ENCODE measurements around the gene CDKAL1. TPM values are rescaled to one million over a fixed set of nuclear protein-coding genes. Genes with fewer than 3 reads are reported as not detected.
A peak's percentile ranks its signal among the peaks of the same experiment; 100 is the strongest.

CDKAL1 gene
- total and polyA plus RNA-seq, 2 of the 8 experiments (the other 6 are each of a cell fraction or from before 2014, with no cell fraction given), result 8.4 to 24.6 TPM

- TF ChIP-seq NRF1 (IDR thresholded peaks at IDR 0.05; ENCODE audit: low read depth, low read length), result peak; percentile 75
- no peak for TF ChIP-seq TCF12 (IDR thresholded peaks at IDR 0.05; ENCODE audit: low read depth, low read length)
- no peak for TF ChIP-seq SRF (IDR thresholded peaks at IDR 0.05; ENCODE audit: low read depth, low read length)
- TF ChIP-seq GTF2F1 (IDR thresholded peaks at IDR 0.05; ENCODE audit: borderline replicate concordance, low read depth, low read length), result no peak
- peak; percentile 40; the same call in 1 of the 2 replicates for TF ChIP-seq SP1 (IDR thresholded peaks at IDR 0.05; ENCODE audit: low read depth, low read length)
- no peak for TF ChIP-seq FOSL1 (IDR thresholded peaks at IDR 0.05; ENCODE audit: insufficient read depth, low read depth, low read length)
- TF ChIP-seq KDM1A (IDR thresholded peaks at IDR 0.05; ENCODE audit: borderline replicate concordance, low read length), result no peak
- no peak for TF ChIP-seq EGR1 (IDR thresholded peaks at IDR 0.05; ENCODE audit: borderline replicate concordance, low read depth, low read length)
- TF ChIP-seq SUZ12 (IDR thresholded peaks at IDR 0.05; ENCODE audit: low read length), result no peak
- TF ChIP-seq, protein P1, sequence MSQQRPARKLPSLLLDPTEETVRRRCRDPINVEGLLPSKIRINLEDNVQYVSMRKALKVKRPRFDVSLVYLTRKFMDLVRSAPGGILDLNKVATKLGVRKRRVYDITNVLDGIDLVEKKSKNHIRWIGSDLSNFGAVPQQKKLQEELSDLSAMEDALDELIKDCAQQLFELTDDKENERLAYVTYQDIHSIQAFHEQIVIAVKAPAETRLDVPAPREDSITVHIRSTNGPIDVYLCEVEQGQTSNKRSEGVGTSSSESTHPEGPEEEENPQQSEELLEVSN (IDR thresholded peaks at IDR 0.05), result 0 out of 2 replicates have a peak, but pooled peaks have one; percentile 40
- TF ChIP-seq POLR2A (IDR thresholded peaks at IDR 0.05; ENCODE audit: control extremely low read depth in 1 of 2, low read depth in 2 of 2, low read length in 2 of 2), result peak; percentile 75 to 96
- no peak for TF ChIP-seq SP2 (IDR thresholded peaks at IDR 0.05; ENCODE audit: low read length)
- TF ChIP-seq RBBP5 (IDR thresholded peaks at IDR 0.05; ENCODE audit: borderline replicate concordance, low read depth, low read length), result peak; percentile 69
- no peak for TF ChIP-seq EZH2 (IDR thresholded peaks at IDR 0.05; ENCODE audit: low read depth, low read length, severe bottlenecking)
- peak; percentile 85 for TF ChIP-seq ASH2L (IDR thresholded peaks at IDR 0.05; ENCODE audit: low read length)
- no peak for TF ChIP-seq ATF3 (IDR thresholded peaks at IDR 0.05; ENCODE audit: insufficient read depth, low read depth, low read length)
- peak; percentile 49; the same call in 1 of the 2 replicates for TF ChIP-seq MAX (IDR thresholded peaks at IDR 0.05)
- peak; percentile 84 for TF ChIP-seq TAF7 (optimal IDR thresholded peaks at IDR 0.05; ENCODE audit: borderline replicate concordance, low read depth, low read length)
- no peak for TF ChIP-seq SAP30 (IDR thresholded peaks at IDR 0.05; ENCODE audit: insufficient read depth, insufficient replicate concordance, low read length)
- TF ChIP-seq, protein P2, sequence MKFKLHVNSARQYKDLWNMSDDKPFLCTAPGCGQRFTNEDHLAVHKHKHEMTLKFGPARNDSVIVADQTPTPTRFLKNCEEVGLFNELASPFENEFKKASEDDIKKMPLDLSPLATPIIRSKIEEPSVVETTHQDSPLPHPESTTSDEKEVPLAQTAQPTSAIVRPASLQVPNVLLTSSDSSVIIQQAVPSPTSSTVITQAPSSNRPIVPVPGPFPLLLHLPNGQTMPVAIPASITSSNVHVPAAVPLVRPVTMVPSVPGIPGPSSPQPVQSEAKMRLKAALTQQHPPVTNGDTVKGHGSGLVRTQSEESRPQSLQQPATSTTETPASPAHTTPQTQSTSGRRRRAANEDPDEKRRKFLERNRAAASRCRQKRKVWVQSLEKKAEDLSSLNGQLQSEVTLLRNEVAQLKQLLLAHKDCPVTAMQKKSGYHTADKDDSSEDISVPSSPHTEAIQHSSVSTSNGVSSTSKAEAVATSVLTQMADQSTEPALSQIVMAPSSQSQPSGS (IDR thresholded peaks at IDR 0.05; ENCODE audit: low read length), result peak; percentile 70; the same call in 1 of the 2 replicates
Measured at GRCh38 chr6:20534295-20535262, at the start of gene CDKAL1 (continued).

Data from H1 (cell line).